GM12872 (cell line): ENCODE results near the gene PSTPIP1.

Experiments
- TF ChIP-seq, protein P1 (sequence below): IDR thresholded peaks from 3 replicates; pipeline ENCODE4 v1.5.1; 2011; ENCODE audit warnings: low read depth, mild to moderate bottlenecking, low read length, moderate library complexity; ENCODE audit not compliant: insufficient read depth

Gene PSTPIP1

DNA sequence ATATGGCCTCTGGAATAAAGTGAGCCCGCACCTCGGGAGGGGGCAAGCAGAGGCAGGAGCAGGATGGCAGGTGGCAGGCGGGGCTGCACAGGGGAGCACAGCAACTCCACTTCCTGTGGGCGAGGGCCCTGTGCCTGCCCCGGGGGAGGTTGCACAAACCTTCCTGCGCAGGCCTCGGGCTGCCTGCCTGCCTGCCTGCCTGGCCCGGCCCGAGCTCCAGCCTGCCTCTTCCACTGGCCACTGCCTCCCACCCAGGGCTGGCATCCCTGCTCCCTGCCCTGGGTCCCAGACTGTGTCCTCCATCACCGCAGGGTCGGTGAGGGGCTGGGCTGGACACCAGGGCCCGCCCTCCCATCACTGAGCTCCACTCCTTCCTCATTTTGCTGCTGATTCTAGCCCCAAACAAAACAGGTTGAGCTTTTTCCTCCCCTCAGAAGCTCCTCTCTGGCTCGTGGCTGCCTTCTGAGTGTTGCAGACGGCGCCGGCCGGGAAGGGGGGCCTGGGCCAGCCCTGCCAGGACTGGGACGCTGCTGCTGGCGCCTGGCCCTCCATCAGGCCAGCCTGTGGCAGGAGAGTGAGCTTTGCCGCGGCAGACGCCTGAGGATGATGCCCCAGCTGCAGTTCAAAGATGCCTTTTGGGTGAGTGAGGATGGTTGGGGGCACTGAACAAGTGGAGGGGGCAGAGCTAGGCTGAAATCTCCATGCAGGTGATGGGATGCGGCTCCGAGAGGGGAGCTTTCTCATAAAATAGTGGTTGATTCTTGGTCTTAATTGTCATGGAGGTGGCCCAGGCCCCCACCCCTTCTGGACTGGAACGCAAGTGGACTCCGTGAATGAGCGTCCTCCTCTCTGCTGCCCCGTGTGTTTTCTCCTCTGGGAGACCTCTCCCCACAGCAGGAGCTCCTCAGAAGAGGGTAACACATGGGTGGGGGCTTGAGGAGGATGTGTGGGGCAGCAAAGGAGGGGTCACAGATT is at the start of gene PSTPIP1:
Gene PSTPIP1 (plus strand): TSS at position 156 of the 975 bp plus-strand sequence. CDS start 448 bp downstream, at position 604.
- TF ChIP-seq, protein P1, sequence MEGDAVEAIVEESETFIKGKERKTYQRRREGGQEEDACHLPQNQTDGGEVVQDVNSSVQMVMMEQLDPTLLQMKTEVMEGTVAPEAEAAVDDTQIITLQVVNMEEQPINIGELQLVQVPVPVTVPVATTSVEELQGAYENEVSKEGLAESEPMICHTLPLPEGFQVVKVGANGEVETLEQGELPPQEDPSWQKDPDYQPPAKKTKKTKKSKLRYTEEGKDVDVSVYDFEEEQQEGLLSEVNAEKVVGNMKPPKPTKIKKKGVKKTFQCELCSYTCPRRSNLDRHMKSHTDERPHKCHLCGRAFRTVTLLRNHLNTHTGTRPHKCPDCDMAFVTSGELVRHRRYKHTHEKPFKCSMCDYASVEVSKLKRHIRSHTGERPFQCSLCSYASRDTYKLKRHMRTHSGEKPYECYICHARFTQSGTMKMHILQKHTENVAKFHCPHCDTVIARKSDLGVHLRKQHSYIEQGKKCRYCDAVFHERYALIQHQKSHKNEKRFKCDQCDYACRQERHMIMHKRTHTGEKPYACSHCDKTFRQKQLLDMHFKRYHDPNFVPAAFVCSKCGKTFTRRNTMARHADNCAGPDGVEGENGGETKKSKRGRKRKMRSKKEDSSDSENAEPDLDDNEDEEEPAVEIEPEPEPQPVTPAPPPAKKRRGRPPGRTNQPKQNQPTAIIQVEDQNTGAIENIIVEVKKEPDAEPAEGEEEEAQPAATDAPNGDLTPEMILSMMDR, result no peak

DNA sequence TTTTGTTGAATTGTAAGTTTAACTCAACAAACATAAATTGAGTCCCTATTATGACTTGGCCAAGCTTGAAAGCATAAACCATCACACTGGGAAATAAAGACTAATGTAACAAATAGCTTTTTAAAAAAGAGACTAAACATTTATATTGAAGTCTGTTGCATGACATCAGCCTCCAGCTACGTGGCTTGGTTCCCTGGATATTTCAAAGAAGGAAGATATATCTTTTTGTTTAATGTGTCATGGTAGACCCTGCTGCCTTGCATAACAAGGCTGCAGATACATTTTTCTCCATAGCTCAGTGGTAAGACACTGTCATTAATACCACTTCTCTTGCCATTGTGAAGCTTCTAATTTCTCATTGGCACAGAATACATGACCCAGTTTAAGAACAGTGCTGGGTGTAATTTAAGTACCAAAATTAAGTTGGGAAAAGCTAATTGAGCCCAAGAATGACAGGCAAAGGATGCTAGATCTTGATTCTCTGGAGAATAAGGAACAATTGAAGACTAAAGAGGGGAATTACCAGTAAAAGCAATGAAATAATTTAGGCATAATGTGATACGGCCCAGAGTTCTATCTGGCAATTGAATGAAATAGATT is 49.3 kb upstream of the PSTPIP1 start:
- TF ChIP-seq, protein P1, result no peak

DNA sequence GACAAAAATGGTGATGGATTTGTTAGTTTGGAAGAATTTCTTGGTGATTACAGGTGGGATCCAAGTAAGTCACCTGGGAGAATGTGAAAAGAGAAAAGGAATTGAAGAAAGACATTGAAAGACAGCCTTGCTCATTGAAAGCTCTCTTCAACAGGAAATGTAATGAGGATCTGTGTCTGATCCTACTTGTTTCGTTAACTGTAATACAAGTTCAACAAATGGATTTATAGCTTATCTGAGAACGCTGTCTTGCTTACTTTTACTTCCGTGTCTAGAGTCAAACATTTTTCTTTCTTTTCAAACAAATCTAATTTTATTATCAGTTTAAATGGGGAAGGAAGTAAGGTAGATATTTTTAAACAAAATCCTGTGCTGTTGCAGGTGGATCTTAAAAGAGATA is 47.5 kb upstream of the PSTPIP1 start:
- TF ChIP-seq, protein P1, result no peak

DNA sequence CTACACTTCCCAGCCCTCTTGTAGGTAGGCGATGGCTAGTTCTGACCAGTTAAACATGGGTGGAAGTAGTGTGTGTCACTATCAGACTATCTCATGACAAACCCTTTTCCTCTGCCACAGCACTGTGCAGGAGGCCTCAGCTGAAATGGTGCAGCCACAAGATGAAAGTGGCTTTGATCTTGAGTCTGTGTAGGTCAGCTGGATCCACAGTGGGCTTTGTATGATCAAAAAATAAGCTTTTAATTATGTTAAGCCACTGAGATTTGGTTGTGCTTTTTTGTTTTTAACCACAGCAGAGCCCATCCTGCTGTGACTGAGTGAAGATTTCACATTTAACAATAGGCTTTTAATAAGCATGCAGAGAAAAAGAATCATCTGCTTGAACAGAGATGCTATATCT is 43.7 kb upstream of the PSTPIP1 start:
- TF ChIP-seq, protein P1, result no peak

DNA sequence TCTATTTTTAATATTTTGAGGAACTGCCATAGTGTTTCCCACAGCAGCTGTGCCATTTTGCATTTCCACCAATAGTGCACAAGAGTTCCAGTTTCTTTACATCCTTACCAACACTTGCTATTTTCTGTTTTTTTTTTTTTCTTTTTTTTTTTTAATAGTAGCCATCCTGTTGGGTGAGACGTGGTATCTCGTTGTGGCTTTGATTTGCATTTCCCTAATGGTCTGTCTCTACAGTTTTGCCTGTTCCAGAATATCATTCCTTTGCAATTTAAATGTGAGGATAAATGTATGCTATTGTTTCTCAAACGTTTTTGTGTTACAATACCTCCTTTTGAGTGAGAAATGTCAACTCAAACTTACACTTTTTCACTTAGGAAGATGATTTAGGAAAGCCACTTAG is 41.0 kb upstream of the PSTPIP1 start:
- TF ChIP-seq, protein P1, result no peak

DNA sequence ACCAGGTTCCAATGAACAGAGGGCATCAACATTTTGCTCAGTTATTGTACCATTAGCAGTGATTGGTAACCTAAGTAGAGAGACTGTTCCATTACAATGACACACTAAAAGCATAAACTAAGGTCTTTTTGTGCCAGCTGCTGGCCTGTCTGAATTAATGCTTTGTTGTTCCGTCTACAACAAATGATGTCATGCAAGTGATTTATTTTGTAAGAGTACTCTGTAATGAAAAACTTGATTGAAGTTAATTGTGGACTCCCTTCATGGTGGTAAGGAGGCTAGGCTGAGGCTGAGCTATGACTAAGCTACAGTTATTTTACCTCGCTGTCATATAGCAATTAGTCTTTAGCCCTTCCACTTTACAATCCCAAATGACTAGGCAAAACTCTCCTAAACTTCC is 40.2 kb upstream of the PSTPIP1 start:
- TF ChIP-seq, protein P1, result no peak

DNA sequence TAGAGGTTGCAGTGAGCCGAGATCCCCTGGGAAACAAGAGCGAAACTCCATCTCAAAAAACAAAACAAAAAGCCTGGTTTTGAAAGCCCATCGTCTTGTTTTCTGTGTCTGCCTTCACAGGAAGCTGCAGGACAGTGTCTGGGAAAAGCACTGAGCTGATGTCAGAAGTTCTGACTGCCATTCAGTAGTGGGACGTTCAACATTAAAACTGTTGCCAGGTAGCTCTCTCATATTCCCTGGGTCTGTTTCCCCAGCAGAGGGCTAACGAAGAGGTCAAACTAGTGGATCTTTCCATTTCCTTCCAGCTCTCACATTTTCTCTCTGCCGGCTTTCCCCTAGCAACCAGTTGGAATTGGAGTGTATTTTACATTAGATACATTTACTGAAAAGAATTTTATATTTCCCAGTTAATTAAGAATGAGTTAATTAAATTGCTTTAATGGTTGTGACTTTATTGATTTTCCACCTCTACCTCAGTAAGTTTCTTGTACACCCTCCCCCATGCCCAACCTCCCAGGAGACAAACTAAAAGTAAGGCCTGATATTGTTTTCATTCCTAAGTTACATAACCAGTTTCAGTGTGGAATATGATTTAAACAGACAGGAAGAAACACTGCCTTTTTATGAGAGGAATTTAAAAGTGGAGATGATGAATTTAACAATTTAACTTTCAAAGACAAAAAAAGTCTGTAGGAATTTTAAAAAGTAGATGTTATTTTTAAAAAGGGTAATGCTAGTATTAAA is 33.5 kb upstream of the PSTPIP1 start:
- TF ChIP-seq, protein P1, result no peak
